Aorta (tissue), 5 donors: ENCODE data around the gene C22orf42. TPM values are rescaled to one million over a fixed set of nuclear protein-coding genes. Genes with fewer than 3 reads are reported as not detected.

Experiments
- ATAC-seq: fragments of 200-7000 bp; cut with Tn5 transposase; one replicate; pipeline ENCODE4 v1.9.1; 2022; ENCODE audit warnings: moderate library complexity; ENCODE audit not compliant: low FRiP score
- DNase-seq, 2 donors: peaks; one replicate each; pipeline ENCODE4 v3.0.0-alpha.2; 2020
- H3K27ac ChIP-seq, 2 donors: one replicate each; pipeline ENCODE4 v1.5.1; 2013; ENCODE audit warnings: low read length in 2 of 2, mild to moderate bottlenecking in 2 of 2, moderate library complexity in 2 of 2, control low read depth in 1 of 2, inconsistent platforms in 1 of 2, low read depth in 1 of 2
- H3K27me3 ChIP-seq, 2 donors: one replicate each; pipeline ENCODE4 v1.6.1; 2013; ENCODE audit warnings: control low read depth in 1 of 2, low read length in 1 of 2, mild to moderate bottlenecking in 1 of 2, moderate library complexity in 1 of 2; ENCODE audit not compliant: insufficient read depth in 2 of 2, control insufficient read depth in 1 of 2
- H3K36me3 ChIP-seq, 2 donors: one replicate each; pipeline ENCODE4 v1.6.1; 2013; ENCODE audit warnings: control low read depth in 1 of 2, low read length in 1 of 2, mild to moderate bottlenecking in 1 of 2; ENCODE audit not compliant: insufficient read depth in 2 of 2, control insufficient read depth in 1 of 2
- H3K4me1 ChIP-seq, 2 donors: one replicate each; pipeline ENCODE4 v1.6.1; 2013; ENCODE audit warnings: low read length in 2 of 2, control low read depth in 1 of 2, mild to moderate bottlenecking in 1 of 2, moderate library complexity in 1 of 2; ENCODE audit not compliant: insufficient read depth in 2 of 2, control insufficient read depth in 1 of 2
- H3K4me3 ChIP-seq, 2 donors: one replicate each; pipeline ENCODE4 v1.5.1; 2013; ENCODE audit warnings: low read length in 2 of 2, control low read depth in 1 of 2, mild to moderate bottlenecking in 1 of 2
- H3K9me3 ChIP-seq: one replicate; pipeline ENCODE4 v1.6.1; 2013; ENCODE audit warnings: mild to moderate bottlenecking, low read length; ENCODE audit not compliant: control insufficient read depth
- WGBS, 2 donors: extraction: QIAGEN DNeasy Blood & Tissue Kit; methylation state at CpG; one replicate each; pipeline ENCODE4 v1.1.7; 2013; 5-methylcytosine and 5-hydroxymethylcytosine counted together
- intact Hi-C, 2 donors: fragments of 100-400 bp; cut with DNase I; formaldehyde crosslinking; loops; one replicate each; pipeline versions ENCODE4 v1.14.2 to v1.15.0; 2022
- polyA plus RNA-seq, 2 donors: library from polyadenylated mRNA; stranded (reverse); fragments of 200-250 nt; gene quantifications; one replicate each; pipeline ENCODE4 v1.2.3, GENCODE V29; 2013
- total RNA-seq, 2 donors: library from RNA; stranded (reverse); fragmentation: NEBNext Ultra II Directional; extraction: Animal tissue kit (Norgen Biotek cat#: 25700); gene quantifications; one replicate each; pipeline ENCODE4 v1.2.1, GENCODE V29; 2021
- donor health status: healthy with polysubstance abuse.
- donor health status: Bipolar disorder and iron deficiency.
- donor health status: DM: no; HTN: no; CAD: no.
- donor health status: DM: no; HTN: no; CAD: no.
- donor health status: DM: yes; HTN: yes; CAD: no.

The C22orf42 gene
- total and polyA plus RNA-seq, 4 donors: not detected

DNA sequence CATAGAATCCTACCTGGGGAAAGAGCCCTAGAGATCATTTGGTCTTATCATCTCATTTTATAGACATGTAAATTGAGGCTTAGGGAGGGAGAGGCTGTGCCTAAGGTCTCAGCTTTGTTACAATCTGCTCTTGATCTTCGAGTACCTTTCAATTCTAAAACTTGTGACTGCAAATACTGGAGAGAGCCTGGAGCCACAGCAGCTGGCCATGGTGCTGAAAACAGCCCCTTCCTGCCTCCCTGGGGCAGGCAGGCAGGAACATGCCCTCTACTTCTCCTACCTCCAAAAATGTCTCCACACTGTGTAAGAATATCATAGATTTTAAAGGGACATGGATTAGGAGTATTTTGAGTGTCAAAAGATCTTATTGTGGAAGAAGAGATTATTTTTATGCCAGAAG is 52.2 kb downstream of the C22orf42 start:
- ATAC-seq: no peak
- WGBS, 2 donors: 6% methylated on average over 1 of the region's 1 CpG
- intact Hi-C loops: no loop called here

DNA sequence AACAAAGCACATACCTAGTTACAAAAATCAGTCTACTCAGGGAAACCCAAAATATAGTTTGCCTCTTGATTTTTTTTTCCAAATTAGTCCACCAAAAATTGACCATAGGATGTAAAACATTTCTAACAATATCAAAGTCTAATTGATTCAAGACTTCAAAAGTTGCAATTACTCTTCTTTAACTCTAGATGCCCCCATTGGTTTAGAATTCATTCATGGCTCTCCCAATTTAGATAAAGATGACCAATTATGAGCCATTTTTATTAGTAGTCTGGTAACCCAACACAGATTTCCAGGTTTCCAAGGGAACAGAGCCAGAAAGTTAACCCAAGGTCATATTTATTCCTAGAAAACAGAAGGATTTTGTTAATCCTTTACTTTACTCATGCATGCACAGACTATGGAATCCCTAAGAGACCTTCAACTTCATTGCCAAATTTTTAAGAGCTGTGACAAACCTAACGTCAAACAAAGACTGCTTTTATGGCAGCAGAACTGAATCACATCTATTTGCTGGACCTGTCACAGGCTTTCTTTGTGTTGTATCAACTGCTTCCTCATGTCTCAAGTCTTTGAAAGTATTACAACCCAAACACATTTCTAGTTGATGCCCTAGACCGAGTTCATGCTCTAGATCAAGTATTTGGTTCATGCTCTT is 55.3 kb downstream of the C22orf42 start:
- DNase-seq: no peak
- 32 to 37% methylated on average over 2 of the region's 2 CpGs for WGBS, 2 donors
- Histone ChIP-seq H3K9me3 (no peaks in the 10 kb centered on the region), H3K27ac (no peak overlapping the region), H3K4me3 (no peak overlapping the region), H3K27me3 (no peaks in the 10 kb centered on the region), H3K36me3 (no peaks in the 10 kb centered on the region), H3K4me1 (no peaks in the 10 kb centered on the region)
- no peak for ATAC-seq
- intact Hi-C loops: no loop called here

More for the DNA sequence above, 52.2 kb downstream of the C22orf42 start:
- no peak for DNase-seq
- no peaks in the 10 kb centered on the region for H3K36me3 ChIP-seq
- no peaks in the 10 kb centered on the region for H3K27me3 ChIP-seq
- no peak overlapping the region for H3K4me3 ChIP-seq
- H3K9me3 ChIP-seq: no peaks in the 10 kb centered on the region
- H3K27ac ChIP-seq: no peak overlapping the region
- no peaks in the 10 kb centered on the region for H3K4me1 ChIP-seq

DNA sequence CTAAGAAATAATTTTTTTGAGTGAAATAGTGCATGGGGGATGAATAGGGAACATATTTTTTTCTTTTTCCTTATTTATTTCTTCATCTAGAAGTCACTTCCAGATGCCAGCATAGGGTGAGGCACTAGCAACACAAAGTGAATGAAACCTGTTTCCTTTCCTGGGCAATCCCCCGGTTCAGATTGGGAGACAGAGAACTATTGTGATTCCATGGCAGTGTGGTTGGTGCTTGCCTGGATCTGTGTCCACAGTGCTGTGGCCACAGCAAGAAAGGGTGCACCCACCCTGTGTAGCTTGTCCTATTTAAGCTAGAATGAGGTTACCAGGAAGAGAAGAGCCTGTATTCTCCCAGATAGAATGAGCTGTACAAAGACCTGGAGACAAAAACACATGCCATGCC is 58.4 kb downstream of the C22orf42 start:
- Histone ChIP-seq H3K36me3 (no peaks in the 10 kb centered on the region), H3K4me3 (no peak overlapping the region), H3K27me3 (no peaks in the 10 kb centered on the region), H3K27ac (no peak overlapping the region), H3K4me1 (no peaks in the 10 kb centered on the region), H3K9me3 (peaks cover 1% of the 10 kb centered on the region)
- DNase-seq (no peak), ATAC-seq (no peak)
- WGBS, 2 donors: 44 to 50% methylated on average over 1 of the region's 1 CpG
- intact Hi-C loops: no loop called here

Other genes starting within 250 kb of the C22orf42 start
- gene YWHAH, start 214.8 kb downstream of the C22orf42 start, total RNA-seq: 100 to 1,000 TPM; 207 to 538 TPM
- gene YWHAH, start 214.8 kb downstream of the C22orf42 start, polyA plus RNA-seq: 100 to 1,000 TPM in 1 of 2 donors, 10 to 100 TPM in 1; 82.8 to 179 TPM
- gene SLC5A1, start 116.0 kb downstream of the C22orf42 start, total RNA-seq: not detected
- 10 to 100 TPM in 1 of 2 donors, under 1 TPM in 1; 0.69 to 24.0 TPM for gene SLC5A1, start 116.0 kb downstream of the C22orf42 start, polyA plus RNA-seq
- not detected for gene RFPL2, start 45.8 kb upstream of the C22orf42 start, total RNA-seq
- not detected for gene RFPL2, start 45.8 kb upstream of the C22orf42 start, polyA plus RNA-seq
- gene SLC5A4, start 96.0 kb upstream of the C22orf42 start, total RNA-seq: 1 to 10 TPM; 2.2 to 2.9 TPM
- gene SLC5A4, start 96.0 kb upstream of the C22orf42 start, polyA plus RNA-seq: under 1 TPM; 0.10 to 0.88 TPM
- gene RFPL3, start 198.6 kb upstream of the C22orf42 start, total RNA-seq: not detected
- gene RFPL3, start 198.6 kb upstream of the C22orf42 start, polyA plus RNA-seq: not detected